Tibial nerve (tissue), 4 donors: ENCODE results near the gene BNC2.

Source experiments
- EP300 ChIP-seq, 2 donors: sonication (generic); formaldehyde crosslinking; IDR thresholded peaks; one replicate each; pipeline ENCODE4 v1.6.1; 2017; ENCODE audit warnings: antibody characterized with exemption in 2 of 2, mild to moderate bottlenecking in 1 of 2
- POLR2A ChIP-seq, 2 donors: fragments of 450-650 bp; IDR thresholded peaks; one replicate each; pipeline ENCODE4 v1.6.1; 2017; ENCODE audit warnings: antibody characterized with exemption in 2 of 2, mild to moderate bottlenecking in 2 of 2, moderate library complexity in 2 of 2
- TF ChIP-seq, protein P1 (sequence below), 5 experiments: fragments of 200-600 bp in 3 of 5; fragments of 450-650 bp in 2 of 5; sonication (generic) in 3 of 5; IDR thresholded peaks; one replicate each; pipeline ENCODE4 v1.5.1; 2016 to 2019; ENCODE audit warnings: antibody characterized with exemption in 5 of 5, mild to moderate bottlenecking in 3 of 5, moderate library complexity in 2 of 5

DNA sequence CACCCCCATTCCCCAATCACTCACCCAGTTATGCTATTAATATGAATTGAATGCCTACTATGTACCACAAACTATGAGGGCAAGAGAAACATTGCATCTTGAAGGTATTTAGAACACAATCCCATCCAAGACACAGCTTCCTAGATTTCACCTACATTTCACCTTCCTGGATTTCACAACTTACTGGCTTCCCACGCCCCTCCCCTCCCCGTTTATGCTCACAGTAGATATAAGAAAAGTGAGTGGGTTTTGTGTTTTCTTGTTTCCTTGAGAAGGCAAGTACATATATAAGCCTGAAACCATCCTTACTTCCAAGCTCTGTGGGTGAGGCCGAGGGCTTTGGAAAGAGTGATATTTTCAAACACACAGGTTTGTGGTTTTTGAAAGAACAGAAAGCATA is 465.0 kb downstream of the BNC2 start:
- TF ChIP-seq, protein P1, sequence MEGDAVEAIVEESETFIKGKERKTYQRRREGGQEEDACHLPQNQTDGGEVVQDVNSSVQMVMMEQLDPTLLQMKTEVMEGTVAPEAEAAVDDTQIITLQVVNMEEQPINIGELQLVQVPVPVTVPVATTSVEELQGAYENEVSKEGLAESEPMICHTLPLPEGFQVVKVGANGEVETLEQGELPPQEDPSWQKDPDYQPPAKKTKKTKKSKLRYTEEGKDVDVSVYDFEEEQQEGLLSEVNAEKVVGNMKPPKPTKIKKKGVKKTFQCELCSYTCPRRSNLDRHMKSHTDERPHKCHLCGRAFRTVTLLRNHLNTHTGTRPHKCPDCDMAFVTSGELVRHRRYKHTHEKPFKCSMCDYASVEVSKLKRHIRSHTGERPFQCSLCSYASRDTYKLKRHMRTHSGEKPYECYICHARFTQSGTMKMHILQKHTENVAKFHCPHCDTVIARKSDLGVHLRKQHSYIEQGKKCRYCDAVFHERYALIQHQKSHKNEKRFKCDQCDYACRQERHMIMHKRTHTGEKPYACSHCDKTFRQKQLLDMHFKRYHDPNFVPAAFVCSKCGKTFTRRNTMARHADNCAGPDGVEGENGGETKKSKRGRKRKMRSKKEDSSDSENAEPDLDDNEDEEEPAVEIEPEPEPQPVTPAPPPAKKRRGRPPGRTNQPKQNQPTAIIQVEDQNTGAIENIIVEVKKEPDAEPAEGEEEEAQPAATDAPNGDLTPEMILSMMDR (IDR thresholded peaks at IDR 0.05), result no peak
- TF ChIP-seq POLR2A (IDR thresholded peaks at IDR 0.05) (no peak), EP300 (IDR thresholded peaks at IDR 0.05) (no peak)
